K562 (cell line): ENCODE measurements around the gene EPHB1.

Source experiments
- EP300 ChIP-seq: IDR thresholded peaks from 2 replicates; pipeline ENCODE4 v1.6.1; 2012; ENCODE audit warnings: low read length, improper control_type of control experiment
- ETV6 ChIP-seq, 3 experiments: fragments of 150-350 bp in 1 of 3; sonication (generic) in 1 of 3; formaldehyde crosslinking in 1 of 3; IDR thresholded peaks; 2 replicates each; pipeline versions ENCODE4 v1.6.1 to v1.8.0; 2014 to 2022; ENCODE audit warnings: borderline replicate concordance in 2 of 3, low read depth in 2 of 3, antibody characterized with exemption in 1 of 3, low read length in 1 of 3, mild to moderate bottlenecking in 1 of 3, missing genetic modification reagents in 1 of 3
- GATAD2A ChIP-seq: fragments of 450-650 bp; IDR thresholded peaks from 2 replicates; pipeline ENCODE4 v1.6.1; 2017
- KDM1A ChIP-seq, 2 experiments: fragments of 450-650 bp; IDR thresholded peaks; 2 replicates each; pipeline ENCODE4 v1.6.1; 2016; ENCODE audit warnings: mild to moderate bottlenecking in 2 of 2
- TF ChIP-seq, protein P1 (sequence below): sonication (generic); formaldehyde crosslinking; IDR thresholded peaks from 2 replicates; pipeline ENCODE4 v1.8.1; 2023; ENCODE audit warnings: mild to moderate bottlenecking, missing genetic modification reagents

DNA sequence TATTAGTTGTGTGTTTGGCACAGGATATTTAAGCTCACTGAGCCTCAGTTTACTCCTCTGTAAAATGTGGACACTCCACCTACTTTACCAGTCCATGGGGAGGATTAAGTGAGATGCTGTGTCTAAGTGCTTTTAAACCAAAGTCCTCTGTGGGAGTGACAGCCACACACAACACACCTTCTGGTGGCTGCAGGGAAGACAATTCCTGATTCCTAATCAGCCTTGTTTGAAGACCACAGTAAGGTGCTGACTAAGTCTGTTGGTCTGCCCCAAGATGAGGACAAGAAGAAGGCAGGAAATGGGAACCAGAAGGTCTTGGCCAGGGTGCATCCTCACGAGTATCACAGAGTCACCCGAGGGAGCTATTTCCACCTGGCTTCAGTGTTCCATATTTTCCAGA, 52.3 kb downstream of the EPHB1 start:
- TF ChIP-seq KDM1A (IDR thresholded peaks at IDR 0.05) (no peak), EP300 (no peak), ETV6 (IDR thresholded peaks at IDR 0.05; ENCODE audit: borderline replicate concordance in 1 of 2, low read depth in 2 of 2, low read length in 1 of 2) (no peak), ETV6 (CRISPR knock-in tag; IDR thresholded peaks at IDR 0.05; ENCODE audit: borderline replicate concordance) (no peak), GATAD2A (no peak)
- TF ChIP-seq, protein P1, sequence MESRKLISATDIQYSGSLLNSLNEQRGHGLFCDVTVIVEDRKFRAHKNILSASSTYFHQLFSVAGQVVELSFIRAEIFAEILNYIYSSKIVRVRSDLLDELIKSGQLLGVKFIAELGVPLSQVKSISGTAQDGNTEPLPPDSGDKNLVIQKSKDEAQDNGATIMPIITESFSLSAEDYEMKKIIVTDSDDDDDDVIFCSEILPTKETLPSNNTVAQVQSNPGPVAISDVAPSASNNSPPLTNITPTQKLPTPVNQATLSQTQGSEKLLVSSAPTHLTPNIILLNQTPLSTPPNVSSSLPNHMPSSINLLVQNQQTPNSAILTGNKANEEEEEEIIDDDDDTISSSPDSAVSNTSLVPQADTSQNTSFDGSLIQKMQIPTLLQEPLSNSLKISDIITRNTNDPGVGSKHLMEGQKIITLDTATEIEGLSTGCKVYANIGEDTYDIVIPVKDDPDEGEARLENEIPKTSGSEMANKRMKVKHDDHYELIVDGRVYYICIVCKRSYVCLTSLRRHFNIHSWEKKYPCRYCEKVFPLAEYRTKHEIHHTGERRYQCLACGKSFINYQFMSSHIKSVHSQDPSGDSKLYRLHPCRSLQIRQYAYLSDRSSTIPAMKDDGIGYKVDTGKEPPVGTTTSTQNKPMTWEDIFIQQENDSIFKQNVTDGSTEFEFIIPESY (CRISPR knock-in tag) = no peak
